ENCODE data around the gene SEMA3D. TPM values are rescaled to one million over a fixed set of nuclear protein-coding genes. Genes with fewer than 3 reads are reported as not detected.

The SEMA3D gene
- total and polyA plus RNA-seq, 4 donors, result 0.18 to 1.2 (median 0.72) TPM

DNA sequence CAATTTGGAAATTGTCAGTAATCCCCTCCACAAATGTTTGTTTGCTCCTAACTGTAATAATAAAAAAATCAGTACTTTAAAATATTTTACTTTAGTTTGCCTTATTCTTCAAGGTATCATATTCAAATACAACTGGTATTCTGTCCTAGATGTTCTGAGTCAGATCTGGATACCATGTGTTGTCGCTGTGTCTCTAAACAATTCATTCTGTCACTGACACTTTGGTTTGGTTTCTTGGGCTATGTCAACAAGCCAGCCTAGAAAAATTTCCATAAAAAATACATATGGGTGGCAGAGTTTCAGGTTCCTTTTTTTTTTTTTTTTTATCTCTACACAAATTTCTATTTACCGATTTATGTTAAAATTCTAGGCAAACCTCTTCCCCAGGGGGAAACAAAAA, 33.2 kb upstream of the SEMA3D start:
- Histone ChIP-seq H3K9ac (ENCODE audit: low read depth in 1 of 2, low read length in 2 of 2) (no peak overlapping the region), H3K4me3 (ENCODE audit: low read depth in 1 of 3, low read length in 3 of 3) (no peak overlapping the region), H3K27me3 (ENCODE audit: control insufficient read depth in 4 of 4, insufficient read depth in 4 of 4, low read length in 3 of 4) (no peaks in the 10 kb centered on the region), H3K4me1 (ENCODE audit: control insufficient read depth in 4 of 4, insufficient read depth in 4 of 4, low read length in 3 of 4) (no peaks in the 10 kb centered on the region), H3K27ac (ENCODE audit: low read depth in 1 of 2, low read length in 2 of 2) (no peak overlapping the region), H3K9me3 (ENCODE audit: control insufficient read depth in 4 of 4, low read length in 3 of 4) (no peaks in the 10 kb centered on the region), H3K36me3 (ENCODE audit: control insufficient read depth in 4 of 4, insufficient read depth in 3 of 4, low read depth in 1 of 4, low read length in 3 of 4) (no peaks in the 10 kb centered on the region)
- TF ChIP-seq GABPA (IDR thresholded peaks at IDR 0.05 in 1 of 2, conservative IDR thresholded peaks at IDR 0.05 in 1 of 2) (no peak), RXRA (IDR thresholded peaks at IDR 0.05) (no peak), TAF1 (conservative IDR thresholded peaks at IDR 0.05) (no peak), HNF4G (IDR thresholded peaks at IDR 0.05) (no peak), SP1 (IDR thresholded peaks at IDR 0.05) (no peak), FOXA1 (IDR thresholded peaks at IDR 0.05) (no peak)
- TF ChIP-seq, protein P1, sequence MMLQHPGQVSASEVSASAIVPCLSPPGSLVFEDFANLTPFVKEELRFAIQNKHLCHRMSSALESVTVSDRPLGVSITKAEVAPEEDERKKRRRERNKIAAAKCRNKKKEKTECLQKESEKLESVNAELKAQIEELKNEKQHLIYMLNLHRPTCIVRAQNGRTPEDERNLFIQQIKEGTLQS (IDR thresholded peaks at IDR 0.05), result no peak
- 89% methylated on average over 2 of the region's 2 CpGs for WGBS
- no peak for DNase-seq (ENCODE audit: low spot score)

DNA sequence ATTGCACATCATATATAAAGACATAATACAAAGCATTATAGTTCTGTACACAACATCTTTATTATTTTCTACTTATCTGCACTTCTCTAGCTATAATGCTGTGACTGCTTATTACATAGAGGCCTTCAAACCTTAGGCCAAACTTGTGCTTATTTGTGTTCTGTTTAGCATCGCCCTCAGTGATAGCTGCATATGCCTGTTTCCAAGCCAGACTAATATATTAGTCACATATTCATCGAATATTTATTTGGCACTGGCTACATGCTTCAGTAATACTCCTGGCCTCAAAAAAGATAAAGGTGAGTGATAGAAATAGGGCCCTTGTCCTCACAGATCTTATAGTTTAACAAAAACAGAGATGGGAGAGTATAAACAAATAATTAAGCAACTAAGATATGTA, 30.2 kb upstream of the SEMA3D start:
- Histone ChIP-seq H3K9ac (ENCODE audit: low read depth in 1 of 2, low read length in 2 of 2) (no peak overlapping the region), H3K27ac (ENCODE audit: low read depth in 1 of 2, low read length in 2 of 2) (no peak overlapping the region), H3K9me3 (ENCODE audit: control insufficient read depth in 4 of 4, low read length in 3 of 4) (no peaks in the 10 kb centered on the region), H3K4me1 (ENCODE audit: control insufficient read depth in 4 of 4, insufficient read depth in 4 of 4, low read length in 3 of 4) (no peaks in the 10 kb centered on the region), H3K36me3 (ENCODE audit: control insufficient read depth in 4 of 4, insufficient read depth in 3 of 4, low read depth in 1 of 4, low read length in 3 of 4) (no peaks in the 10 kb centered on the region), H3K27me3 (ENCODE audit: control insufficient read depth in 4 of 4, insufficient read depth in 4 of 4, low read length in 3 of 4) (no peaks in the 10 kb centered on the region), H3K4me3 (ENCODE audit: low read depth in 1 of 3, low read length in 3 of 3) (no peak overlapping the region)
- TF ChIP-seq NR2F2 (IDR thresholded peaks at IDR 0.05) (no peak), JUND (IDR thresholded peaks at IDR 0.05) (no peak), FOXA1 (IDR thresholded peaks at IDR 0.05) (no peak), HNF4A (conservative IDR thresholded peaks at IDR 0.05) (no peak), EGR1 (IDR thresholded peaks at IDR 0.05; ENCODE audit: low read depth in 2 of 2) (no peak), TAF1 (conservative IDR thresholded peaks at IDR 0.05) (no peak), GABPA (IDR thresholded peaks at IDR 0.05 in 1 of 2, conservative IDR thresholded peaks at IDR 0.05 in 1 of 2) (no peak), HNF4G (IDR thresholded peaks at IDR 0.05) (no peak), RAD21 (IDR thresholded peaks at IDR 0.05) (no peak), RXRA (IDR thresholded peaks at IDR 0.05) (no peak), YY1 (IDR thresholded peaks at IDR 0.05) (no peak), SP1 (IDR thresholded peaks at IDR 0.05) (no peak)
- TF ChIP-seq, protein P2, sequence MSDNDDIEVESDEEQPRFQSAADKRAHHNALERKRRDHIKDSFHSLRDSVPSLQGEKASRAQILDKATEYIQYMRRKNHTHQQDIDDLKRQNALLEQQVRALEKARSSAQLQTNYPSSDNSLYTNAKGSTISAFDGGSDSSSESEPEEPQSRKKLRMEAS (IDR thresholded peaks at IDR 0.05), result no peak
- TF ChIP-seq, protein P3, sequence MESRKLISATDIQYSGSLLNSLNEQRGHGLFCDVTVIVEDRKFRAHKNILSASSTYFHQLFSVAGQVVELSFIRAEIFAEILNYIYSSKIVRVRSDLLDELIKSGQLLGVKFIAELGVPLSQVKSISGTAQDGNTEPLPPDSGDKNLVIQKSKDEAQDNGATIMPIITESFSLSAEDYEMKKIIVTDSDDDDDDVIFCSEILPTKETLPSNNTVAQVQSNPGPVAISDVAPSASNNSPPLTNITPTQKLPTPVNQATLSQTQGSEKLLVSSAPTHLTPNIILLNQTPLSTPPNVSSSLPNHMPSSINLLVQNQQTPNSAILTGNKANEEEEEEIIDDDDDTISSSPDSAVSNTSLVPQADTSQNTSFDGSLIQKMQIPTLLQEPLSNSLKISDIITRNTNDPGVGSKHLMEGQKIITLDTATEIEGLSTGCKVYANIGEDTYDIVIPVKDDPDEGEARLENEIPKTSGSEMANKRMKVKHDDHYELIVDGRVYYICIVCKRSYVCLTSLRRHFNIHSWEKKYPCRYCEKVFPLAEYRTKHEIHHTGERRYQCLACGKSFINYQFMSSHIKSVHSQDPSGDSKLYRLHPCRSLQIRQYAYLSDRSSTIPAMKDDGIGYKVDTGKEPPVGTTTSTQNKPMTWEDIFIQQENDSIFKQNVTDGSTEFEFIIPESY (IDR thresholded peaks at IDR 0.05), result no peak
- TF ChIP-seq, protein P1 (IDR thresholded peaks at IDR 0.05), result no peak
- WGBS, result 81% methylated on average over 2 of the region's 2 CpGs
- DNase-seq (ENCODE audit: low spot score), result no peak

DNA sequence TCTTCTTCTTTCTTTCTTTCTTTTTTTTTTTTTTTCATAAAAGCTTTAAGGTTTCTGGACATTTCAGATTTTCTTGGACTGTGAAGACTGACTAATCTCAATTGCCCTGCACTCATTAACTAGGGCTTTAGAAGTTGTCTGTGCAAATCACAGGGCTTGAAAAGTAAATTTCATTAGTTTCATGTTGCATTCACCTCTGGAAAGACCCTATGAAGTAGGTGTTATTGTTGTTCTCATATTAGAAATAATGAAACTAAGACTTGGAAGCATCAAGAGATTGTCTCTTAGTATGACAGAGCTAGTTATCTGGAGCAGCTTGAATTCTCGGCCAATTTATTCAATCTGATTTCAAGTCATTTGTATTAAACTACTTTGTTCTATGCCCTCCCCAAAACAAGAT, 28.2 kb upstream of the SEMA3D start:
- Histone ChIP-seq H3K27ac (ENCODE audit: low read depth in 1 of 2, low read length in 2 of 2) (no peak overlapping the region), H3K9me3 (ENCODE audit: control insufficient read depth in 4 of 4, low read length in 3 of 4) (no peaks in the 10 kb centered on the region), H3K4me3 (ENCODE audit: low read depth in 1 of 3, low read length in 3 of 3) (no peak overlapping the region), H3K4me1 (ENCODE audit: control insufficient read depth in 4 of 4, insufficient read depth in 4 of 4, low read length in 3 of 4) (no peaks in the 10 kb centered on the region), H3K27me3 (ENCODE audit: control insufficient read depth in 4 of 4, insufficient read depth in 4 of 4, low read length in 3 of 4) (no peaks in the 10 kb centered on the region), H3K36me3 (ENCODE audit: control insufficient read depth in 4 of 4, insufficient read depth in 3 of 4, low read depth in 1 of 4, low read length in 3 of 4) (no peaks in the 10 kb centered on the region), H3K9ac (ENCODE audit: low read depth in 1 of 2, low read length in 2 of 2) (no peak overlapping the region)
- TF ChIP-seq FOXA1 (IDR thresholded peaks at IDR 0.05) (no peak), RAD21 (IDR thresholded peaks at IDR 0.05) (no peak), SP1 (IDR thresholded peaks at IDR 0.05) (no peak), GABPA (IDR thresholded peaks at IDR 0.05 in 1 of 2, conservative IDR thresholded peaks at IDR 0.05 in 1 of 2) (no peak), NR2F2 (IDR thresholded peaks at IDR 0.05) (no peak), RXRA (IDR thresholded peaks at IDR 0.05) (no peak), JUND (IDR thresholded peaks at IDR 0.05) (no peak)
- TF ChIP-seq, protein P3 (IDR thresholded peaks at IDR 0.05), result no peak
- TF ChIP-seq, protein P2 (IDR thresholded peaks at IDR 0.05), result no peak
- TF ChIP-seq, protein P1 (IDR thresholded peaks at IDR 0.05), result no peak
- WGBS, result 85% methylated on average over 1 of the region's 1 CpG
- DNase-seq (ENCODE audit: low spot score), result no peak

Measured in liver (tissue), 9 donors.